ENCODE results near the gene PTPN13. TPM values are rescaled to one million over a fixed set of nuclear protein-coding genes. Genes with fewer than 3 reads are reported as not detected.

The PTPN13 gene
- total RNA-seq, 2 experiments from 2014 or later: 0.06 TPM

DNA sequence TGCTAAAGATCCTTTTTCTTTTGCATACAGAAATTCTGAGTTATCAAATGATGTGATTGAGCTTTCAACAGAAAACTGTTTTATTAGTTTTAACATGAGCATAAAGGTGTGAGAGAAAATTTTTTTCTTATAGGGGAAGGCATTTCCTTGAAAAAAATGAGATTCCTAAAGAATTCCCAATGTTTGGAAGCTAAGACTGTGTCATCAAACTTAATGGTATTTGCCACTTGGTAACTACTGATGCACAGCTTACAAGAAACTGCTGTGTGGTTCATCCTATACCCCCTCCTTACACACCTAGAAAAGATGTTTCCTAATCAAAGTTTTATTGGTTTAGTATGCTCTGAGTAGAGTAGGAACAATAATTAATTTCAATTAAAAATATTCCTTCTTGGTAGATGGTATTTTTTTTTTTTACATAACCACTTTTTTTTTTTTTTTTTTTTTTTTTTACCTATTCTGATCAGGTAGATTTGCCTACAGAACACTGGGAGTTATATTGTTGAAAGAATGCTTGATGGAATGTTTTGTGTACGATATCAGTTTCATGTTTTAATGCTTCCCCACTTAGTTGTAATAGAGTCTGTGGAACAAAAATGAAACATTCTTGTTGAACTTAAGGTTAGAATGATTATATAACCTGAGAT is 6.0 kb downstream of the PTPN13 start:
- H3K27me3 Mint-ChIP-seq: peaks cover 27% of the 10 kb centered on the region
- ATAC-seq (ENCODE audit: low read depth): no peak
- DNase-seq: no peak
- no peak overlapping the region for H3K27ac Mint-ChIP-seq
- peaks cover 3% of the 10 kb centered on the region for H3K4me1 Mint-ChIP-seq
- POLR2A ChIA-PET: no interaction called here
- no peak overlapping the region for H3K4me3 Mint-ChIP-seq
- H3K36me3 Mint-ChIP-seq: no peaks in the 10 kb centered on the region
- H3K9me3 Mint-ChIP-seq: no peaks in the 10 kb centered on the region

DNA sequence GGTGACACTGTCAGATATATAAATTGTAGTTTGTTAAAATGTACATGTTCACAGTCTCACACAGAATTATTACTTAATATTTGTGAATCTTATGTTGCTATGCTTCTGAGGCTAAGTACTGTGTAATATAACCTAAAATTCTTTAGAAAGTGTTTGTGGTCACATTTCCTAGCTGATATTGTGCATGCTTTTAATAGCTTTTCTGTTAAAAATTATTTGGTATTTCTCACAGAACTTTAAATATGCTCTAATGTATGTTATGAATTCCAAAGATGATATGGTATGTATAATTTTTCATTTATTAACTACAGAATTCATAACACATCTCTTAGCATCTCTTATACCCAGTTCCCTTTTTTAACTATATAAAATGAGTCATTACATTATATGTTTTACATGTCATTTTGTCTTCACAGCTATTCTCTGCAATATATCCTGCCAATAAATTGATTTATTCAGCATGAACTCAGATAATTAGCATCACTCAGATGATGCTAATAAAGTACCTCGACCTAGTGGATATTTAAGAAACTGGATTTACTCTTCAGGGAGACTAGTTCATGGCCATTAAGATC is 9.3 kb downstream of the PTPN13 start:
- H3K4me1 Mint-ChIP-seq: no peaks in the 10 kb centered on the region
- POLR2A ChIA-PET: no interaction called here
- no peak for ATAC-seq (ENCODE audit: low read depth)
- H3K4me3 Mint-ChIP-seq: no peak overlapping the region
- H3K9me3 Mint-ChIP-seq: no peaks in the 10 kb centered on the region
- H3K27me3 Mint-ChIP-seq: peaks cover 6% of the 10 kb centered on the region
- H3K27ac Mint-ChIP-seq: no peak overlapping the region
- DNase-seq: no peak
- H3K36me3 Mint-ChIP-seq: no peaks in the 10 kb centered on the region

GRCh38 chr4:86606809-86607208 is 12.7 kb downstream of the PTPN13 start:
- Mint-ChIP-seq H3K9me3 (no peaks in the 10 kb centered on the region), H3K27me3 (peaks cover 2% of the 10 kb centered on the region), H3K36me3 (no peaks in the 10 kb centered on the region), H3K4me1 (no peaks in the 10 kb centered on the region), H3K27ac (no peak overlapping the region), H3K4me3 (no peak overlapping the region)
- ATAC-seq (ENCODE audit: low read depth): no peak
- POLR2A ChIA-PET: no interaction called here
- no peak for DNase-seq

DNA sequence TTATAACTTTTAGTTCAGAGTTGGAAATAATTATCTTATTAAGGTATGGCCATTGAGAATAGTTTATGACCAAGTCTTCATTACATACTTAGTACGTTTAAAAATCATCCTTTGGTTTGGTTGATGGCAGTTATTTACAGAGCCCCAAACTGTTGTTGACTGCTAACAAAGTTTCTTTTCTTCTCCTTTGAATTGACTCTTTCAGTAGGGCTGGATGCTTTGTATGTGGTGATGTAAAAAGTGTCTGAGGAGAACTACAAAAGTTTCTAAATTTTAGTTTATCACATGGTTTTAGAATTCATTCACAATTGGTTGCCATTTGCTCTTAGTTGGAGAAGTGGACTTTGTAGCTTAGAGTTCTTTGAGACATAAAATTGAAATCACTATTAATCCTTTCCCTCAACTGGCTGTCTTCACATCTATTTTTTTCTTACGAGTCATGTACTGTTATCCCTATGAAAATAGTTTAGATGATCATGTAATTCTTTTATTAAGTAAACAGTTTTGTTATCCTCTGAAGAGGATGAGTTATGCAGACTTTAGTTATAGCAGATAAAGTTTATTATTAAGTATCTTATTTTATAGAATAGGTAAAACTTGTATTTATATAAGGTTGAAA is 14.8 kb downstream of the PTPN13 start:
- POLR2A ChIA-PET: no interaction called here
- Mint-ChIP-seq H3K9me3 (no peaks in the 10 kb centered on the region), H3K4me3 (no peak overlapping the region), H3K27me3 (peaks cover 4% of the 10 kb centered on the region), H3K36me3 (no peaks in the 10 kb centered on the region), H3K4me1 (no peaks in the 10 kb centered on the region), H3K27ac (no peak overlapping the region)
- no peak for ATAC-seq (ENCODE audit: low read depth)
- no peak for DNase-seq

DNA sequence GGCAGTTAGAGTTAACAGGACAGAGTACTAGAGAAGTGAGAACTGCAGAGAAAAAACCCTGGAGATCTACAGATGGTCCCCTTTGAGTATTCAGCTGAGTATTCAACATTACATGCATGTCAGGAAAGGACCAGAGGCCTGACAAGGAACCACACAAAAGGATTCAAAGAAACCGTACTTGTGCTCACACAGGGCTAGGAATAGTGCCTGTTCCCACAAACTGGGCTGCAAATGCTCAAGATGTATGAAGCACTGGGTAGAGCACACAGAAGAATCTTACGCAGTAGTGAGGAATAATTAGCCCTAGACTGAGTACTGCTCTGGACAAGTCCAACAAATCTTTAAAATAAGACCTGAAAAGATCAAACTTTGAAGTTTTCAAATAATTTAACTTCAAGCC is 17.6 kb downstream of the PTPN13 start:
- POLR2A ChIA-PET: no interaction called here
- Mint-ChIP-seq H3K27ac (no peak overlapping the region), H3K4me3 (no peak overlapping the region), H3K9me3 (no peaks in the 10 kb centered on the region), H3K36me3 (no peaks in the 10 kb centered on the region), H3K27me3 (peaks cover 2% of the 10 kb centered on the region), H3K4me1 (no peaks in the 10 kb centered on the region)
- DNase-seq (no peak), ATAC-seq (ENCODE audit: low read depth) (no peak)

GRCh38 chr4:86613734-86614133 is 19.6 kb downstream of the PTPN13 start:
- no peak overlapping the region for H3K27ac Mint-ChIP-seq
- ATAC-seq (ENCODE audit: low read depth) (no peak), DNase-seq (no peak)
- H3K4me1 Mint-ChIP-seq: no peaks in the 10 kb centered on the region
- H3K36me3 Mint-ChIP-seq: no peaks in the 10 kb centered on the region
- H3K9me3 Mint-ChIP-seq: no peaks in the 10 kb centered on the region
- POLR2A ChIA-PET: no interaction called here
- peaks cover 2% of the 10 kb centered on the region for H3K27me3 Mint-ChIP-seq
- no peak overlapping the region for H3K4me3 Mint-ChIP-seq

DNA sequence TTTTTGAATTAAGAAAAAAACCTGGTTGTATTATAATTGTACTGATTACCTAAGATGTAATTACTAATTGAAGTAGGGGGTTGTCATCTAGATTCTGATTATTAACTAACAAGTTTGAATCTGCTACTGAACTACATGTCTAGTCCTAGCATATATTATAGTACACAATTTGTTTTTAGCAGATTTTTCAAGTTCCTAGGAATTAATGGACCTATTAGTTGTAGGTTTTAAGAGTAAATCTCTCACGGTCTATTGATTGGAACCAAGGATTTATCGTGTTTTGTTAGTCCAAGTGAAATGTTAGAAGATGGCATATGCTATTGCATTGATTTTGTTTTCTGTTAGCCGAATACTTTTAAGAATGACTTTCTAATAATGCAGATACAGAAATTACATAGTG is 20.8 kb downstream of the PTPN13 start:
- Mint-ChIP-seq H3K27me3 (peaks cover 3% of the 10 kb centered on the region), H3K27ac (no peak overlapping the region), H3K9me3 (no peaks in the 10 kb centered on the region), H3K4me3 (no peak overlapping the region), H3K4me1 (no peaks in the 10 kb centered on the region), H3K36me3 (no peaks in the 10 kb centered on the region)
- ATAC-seq (ENCODE audit: low read depth) (no peak), DNase-seq (no peak)
- POLR2A ChIA-PET: no interaction called here

DNA sequence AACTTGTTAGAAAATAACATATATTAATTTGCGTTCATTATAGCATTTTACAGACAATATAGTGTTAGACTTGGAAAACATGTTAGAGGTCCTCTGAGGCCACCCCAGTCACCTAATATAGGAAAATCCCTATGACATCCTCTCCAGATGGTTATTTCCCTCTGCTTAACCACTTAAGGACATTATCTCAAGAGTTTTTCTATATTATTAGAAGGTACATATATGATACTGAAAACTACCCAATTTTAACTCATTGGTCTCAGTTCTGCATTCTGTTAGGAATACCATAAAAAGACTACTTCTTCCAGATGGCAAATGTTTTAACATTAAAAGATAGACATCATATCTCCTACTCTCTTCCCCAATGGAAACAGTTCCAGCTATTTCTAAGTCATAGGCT is 21.4 kb downstream of the PTPN13 start:
- DNase-seq (no peak), ATAC-seq (ENCODE audit: low read depth) (no peak)
- Mint-ChIP-seq H3K36me3 (no peaks in the 10 kb centered on the region), H3K9me3 (no peaks in the 10 kb centered on the region), H3K4me3 (no peak overlapping the region), H3K4me1 (no peaks in the 10 kb centered on the region), H3K27me3 (peaks cover 3% of the 10 kb centered on the region), H3K27ac (no peak overlapping the region)
- POLR2A ChIA-PET: no interaction called here

DNA sequence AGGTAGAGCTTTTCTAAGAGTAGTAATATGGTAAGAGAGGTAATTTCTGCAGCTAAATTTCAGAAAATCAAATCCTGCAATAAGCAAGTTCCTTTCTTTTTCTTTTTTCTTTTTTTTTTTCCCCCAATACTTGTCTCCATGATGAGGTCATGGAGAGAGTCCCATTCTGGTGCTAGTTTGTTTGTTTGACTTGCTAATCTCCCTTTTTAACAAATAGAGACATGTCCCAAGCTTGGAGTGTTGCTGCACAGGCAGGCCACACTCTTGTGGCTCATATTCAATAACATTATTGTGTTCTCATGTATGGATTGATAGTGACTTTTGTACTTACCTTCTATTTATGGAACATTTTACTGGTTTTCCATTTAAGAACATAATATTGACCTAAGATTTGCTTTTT is 25.5 kb downstream of the PTPN13 start:
- H3K4me1 Mint-ChIP-seq: no peaks in the 10 kb centered on the region
- ATAC-seq (ENCODE audit: low read depth) (no peak), DNase-seq (no peak)

DNA sequence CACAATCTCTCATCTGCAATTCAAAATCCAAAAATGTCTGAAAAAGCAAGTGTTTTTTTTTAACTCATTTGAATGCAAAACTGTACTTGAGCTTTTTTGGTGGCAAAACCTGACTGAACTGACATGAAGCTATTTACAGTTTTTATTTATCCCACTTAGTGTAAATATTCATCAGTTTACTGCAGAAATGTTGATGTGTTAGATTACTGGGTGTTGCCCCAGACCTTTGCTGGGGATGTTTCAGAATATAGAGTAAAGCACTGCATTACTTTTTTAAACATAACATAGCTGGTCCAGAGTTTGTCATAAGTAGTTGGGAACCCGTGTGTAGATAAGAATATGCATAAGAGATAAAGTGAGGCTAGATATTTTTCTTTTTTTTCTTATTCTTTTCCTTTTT is 27.3 kb downstream of the PTPN13 start:
- H3K4me3 Mint-ChIP-seq: no peak overlapping the region
- H3K4me1 Mint-ChIP-seq: no peaks in the 10 kb centered on the region
- DNase-seq: no peak
- POLR2A ChIA-PET: no interaction called here
- H3K27me3 Mint-ChIP-seq: peaks cover 1% of the 10 kb centered on the region
- H3K36me3 Mint-ChIP-seq: no peaks in the 10 kb centered on the region
- ATAC-seq (ENCODE audit: low read depth): no peak
- H3K9me3 Mint-ChIP-seq: no peaks in the 10 kb centered on the region
- no peak overlapping the region for H3K27ac Mint-ChIP-seq

More for the DNA sequence above, 25.5 kb downstream of the PTPN13 start:
- Mint-ChIP-seq H3K27me3 (peaks cover 1% of the 10 kb centered on the region), H3K4me3 (no peak overlapping the region), H3K36me3 (no peaks in the 10 kb centered on the region), H3K9me3 (no peaks in the 10 kb centered on the region), H3K27ac (no peak overlapping the region)
- POLR2A ChIA-PET: no interaction called here

DNA sequence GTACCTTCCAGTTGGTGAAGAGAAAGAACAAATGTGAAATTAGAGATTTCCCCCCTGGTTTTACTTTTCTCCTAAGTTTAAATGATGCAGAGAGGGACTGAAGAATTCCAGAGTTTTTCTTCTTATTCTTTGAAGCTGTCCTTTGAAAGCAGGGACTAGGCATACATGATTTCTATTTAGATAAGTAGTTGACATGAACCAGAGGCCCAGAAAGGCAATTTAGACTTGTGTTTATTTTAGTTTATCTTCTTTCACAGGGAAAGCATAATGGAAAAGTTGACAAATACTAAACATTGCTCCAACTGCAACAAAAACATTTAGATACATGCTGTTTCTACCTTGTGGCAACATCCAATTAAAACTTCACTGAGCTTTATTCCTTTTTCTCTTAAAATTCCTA is 32.0 kb downstream of the PTPN13 start:
- Mint-ChIP-seq H3K9me3 (no peaks in the 10 kb centered on the region), H3K4me3 (no peak overlapping the region), H3K4me1 (no peaks in the 10 kb centered on the region), H3K27ac (no peak overlapping the region), H3K27me3 (no peaks in the 10 kb centered on the region), H3K36me3 (no peaks in the 10 kb centered on the region)
- DNase-seq: no peak
- POLR2A ChIA-PET: no interaction called here
- ATAC-seq (ENCODE audit: low read depth): no peak

GRCh38 chr4:86627462-86628135 is 33.5 kb downstream of the PTPN13 start:
- no peak overlapping the region for H3K4me3 Mint-ChIP-seq
- POLR2A ChIA-PET: no interaction called here
- no peaks in the 10 kb centered on the region for H3K4me1 Mint-ChIP-seq
- H3K27me3 Mint-ChIP-seq: no peaks in the 10 kb centered on the region
- DNase-seq (no peak), ATAC-seq (ENCODE audit: low read depth) (no peak)
- H3K9me3 Mint-ChIP-seq: no peaks in the 10 kb centered on the region
- H3K27ac Mint-ChIP-seq: no peak overlapping the region
- no peaks in the 10 kb centered on the region for H3K36me3 Mint-ChIP-seq

DNA sequence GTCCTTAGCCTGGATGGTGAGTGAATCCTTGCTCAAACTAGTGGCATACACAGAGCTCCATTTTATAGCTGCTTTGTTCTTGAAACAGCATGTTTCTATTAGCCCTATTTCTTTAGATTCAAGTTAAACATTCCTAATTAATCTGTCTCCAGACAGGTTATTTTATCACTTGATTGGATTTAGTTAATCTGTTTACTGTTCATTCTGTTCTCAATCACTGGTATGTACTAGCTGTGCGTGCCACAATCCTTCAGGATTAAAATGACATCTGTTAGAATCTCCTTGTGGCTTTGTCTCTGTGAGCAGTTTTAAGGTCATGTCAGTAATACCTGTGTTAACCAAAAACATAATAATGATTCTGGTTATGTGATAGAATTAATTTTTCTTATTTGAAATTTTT is 36.5 kb downstream of the PTPN13 start:
- POLR2A ChIA-PET: no interaction called here
- H3K4me1 Mint-ChIP-seq: no peaks in the 10 kb centered on the region
- no peak overlapping the region for H3K4me3 Mint-ChIP-seq
- H3K9me3 Mint-ChIP-seq: no peaks in the 10 kb centered on the region
- H3K36me3 Mint-ChIP-seq: no peaks in the 10 kb centered on the region
- H3K27ac Mint-ChIP-seq: no peak overlapping the region
- H3K27me3 Mint-ChIP-seq: no peaks in the 10 kb centered on the region
- DNase-seq: no peak
- no peak for ATAC-seq (ENCODE audit: low read depth)

DNA sequence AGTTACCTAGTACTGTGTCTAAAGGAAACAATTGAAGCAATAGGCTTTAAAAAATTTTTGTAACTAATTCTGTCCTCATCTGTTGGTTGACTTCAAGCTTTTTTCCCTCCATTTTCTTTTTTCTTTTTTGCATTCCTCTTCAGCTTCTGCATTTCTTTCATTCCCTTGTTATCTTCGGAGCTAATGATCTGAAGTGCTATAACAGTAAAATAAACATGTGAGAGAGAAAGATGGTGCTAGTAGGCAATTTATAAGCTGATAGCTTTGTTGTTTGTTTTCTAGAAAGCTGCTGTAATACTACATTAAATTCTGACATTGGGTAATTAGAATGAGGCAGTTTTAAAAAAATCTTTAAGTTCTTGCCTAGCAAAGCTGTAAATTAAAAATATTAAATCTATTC is 37.1 kb downstream of the PTPN13 start:
- Mint-ChIP-seq H3K27ac (no peak overlapping the region), H3K4me1 (no peaks in the 10 kb centered on the region), H3K36me3 (no peaks in the 10 kb centered on the region), H3K9me3 (no peaks in the 10 kb centered on the region), H3K4me3 (no peak overlapping the region), H3K27me3 (no peaks in the 10 kb centered on the region)
- DNase-seq: no peak
- POLR2A ChIA-PET: no interaction called here
- no peak for ATAC-seq (ENCODE audit: low read depth)

Data from activated naive CD8-positive, alpha-beta T cell treated with anti-CD3 and anti-CD28 coated beads, Interleukin-2, amount 10 ng/mL, durations not matched to agents 7 days and 5 days (primary cell).